ENCODE results near the gene WBP4.

GRCh38 chr13:41060724-41061074 is 610 bp upstream of the WBP4 start:
- TF ChIP-seq, protein P1, sequence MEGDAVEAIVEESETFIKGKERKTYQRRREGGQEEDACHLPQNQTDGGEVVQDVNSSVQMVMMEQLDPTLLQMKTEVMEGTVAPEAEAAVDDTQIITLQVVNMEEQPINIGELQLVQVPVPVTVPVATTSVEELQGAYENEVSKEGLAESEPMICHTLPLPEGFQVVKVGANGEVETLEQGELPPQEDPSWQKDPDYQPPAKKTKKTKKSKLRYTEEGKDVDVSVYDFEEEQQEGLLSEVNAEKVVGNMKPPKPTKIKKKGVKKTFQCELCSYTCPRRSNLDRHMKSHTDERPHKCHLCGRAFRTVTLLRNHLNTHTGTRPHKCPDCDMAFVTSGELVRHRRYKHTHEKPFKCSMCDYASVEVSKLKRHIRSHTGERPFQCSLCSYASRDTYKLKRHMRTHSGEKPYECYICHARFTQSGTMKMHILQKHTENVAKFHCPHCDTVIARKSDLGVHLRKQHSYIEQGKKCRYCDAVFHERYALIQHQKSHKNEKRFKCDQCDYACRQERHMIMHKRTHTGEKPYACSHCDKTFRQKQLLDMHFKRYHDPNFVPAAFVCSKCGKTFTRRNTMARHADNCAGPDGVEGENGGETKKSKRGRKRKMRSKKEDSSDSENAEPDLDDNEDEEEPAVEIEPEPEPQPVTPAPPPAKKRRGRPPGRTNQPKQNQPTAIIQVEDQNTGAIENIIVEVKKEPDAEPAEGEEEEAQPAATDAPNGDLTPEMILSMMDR (IDR thresholded peaks at IDR 0.05), result no peak
- no peak for TF ChIP-seq POLR2A (IDR thresholded peaks at IDR 0.05)
